Spinal cord (tissue), 10 donors: ENCODE measurements around the gene FOXN3. TPM values are rescaled to one million over a fixed set of nuclear protein-coding genes. Genes with fewer than 3 reads are reported as not detected.

Source experiments
- DNase-seq, 6 donors: peaks; one replicate each; pipeline versions ENCODE4 v3.0.0 to v3.0.0-alpha.2; 2013 to 2015; ENCODE audit warnings: low spot score in 6 of 6, low read depth in 4 of 6
- H3K27ac ChIP-seq: one replicate; pipeline ENCODE4 v1.5.1; 2013; ENCODE audit warnings: low read depth, low read length, control low read depth
- H3K27me3 ChIP-seq: one replicate; pipeline ENCODE4 v1.6.1; 2013; ENCODE audit warnings: low read length; ENCODE audit not compliant: control insufficient read depth, insufficient read depth
- H3K36me3 ChIP-seq: one replicate; pipeline ENCODE4 v1.6.1; 2013; ENCODE audit warnings: low read length; ENCODE audit not compliant: control insufficient read depth, insufficient read depth
- H3K4me1 ChIP-seq: one replicate; pipeline ENCODE4 v1.6.1; 2013; ENCODE audit warnings: low read length; ENCODE audit not compliant: control insufficient read depth, insufficient read depth
- H3K4me3 ChIP-seq: one replicate; pipeline ENCODE4 v1.5.1; 2013; ENCODE audit warnings: low read depth, low read length, control low read depth
- H3K9me3 ChIP-seq: one replicate; pipeline ENCODE4 v1.6.1; 2013; ENCODE audit warnings: low read length; ENCODE audit not compliant: control insufficient read depth, insufficient read depth
- WGBS: methylation state at CpG from one replicate; pipeline ENCODE4 v1.1.5; 2013; ENCODE audit warnings: missing lambda C conversion rate; ENCODE audit not compliant: insufficient coverage; 5-methylcytosine and 5-hydroxymethylcytosine counted together
- polyA plus RNA-seq, 2 donors: library from polyadenylated mRNA; unstranded; fragments of 120-200 nt; gene quantifications; one replicate each; pipeline ENCODE4 v1.2.1, GENCODE V29; 2013; ENCODE audit not compliant: insufficient read length in 2 of 2
- total RNA-seq, 2 donors: library from RNA; depleted of rRNA in 1 of 2; stranded (reverse); fragments of 120-200 nt in 1 of 2; fragments of >200 nt in 1 of 2; gene quantifications; one replicate each; pipeline versions ENCODE4 v1.2.3 to v1.2.4, GENCODE V29; 2013 to 2014
- donor health status: healthy.

Gene FOXN3
- total and polyA plus RNA-seq, 4 donors, result 37.8 to 56.8 (median 46.8) TPM

DNA sequence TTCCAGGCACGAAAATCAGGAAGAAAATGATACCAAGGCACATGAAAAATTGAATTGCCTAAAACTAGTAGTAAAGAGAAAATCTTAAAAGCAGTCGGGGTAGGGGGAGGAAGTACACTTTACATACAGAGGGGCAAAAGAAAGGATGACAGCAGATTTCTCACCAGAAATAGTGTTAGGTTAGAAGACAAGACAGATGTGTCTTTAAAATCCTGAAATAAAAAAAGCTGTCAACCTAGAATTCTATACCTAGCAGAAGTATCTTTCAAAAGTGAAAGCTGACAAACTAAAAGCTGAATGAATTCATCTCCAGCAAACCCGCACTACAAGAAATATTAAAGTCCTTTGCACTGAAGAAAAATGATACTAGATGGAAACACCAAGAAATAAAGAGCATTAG is 280.4 kb downstream of the FOXN3 start:
- Histone ChIP-seq H3K4me3 (no peak overlapping the region), H3K4me1 (no peaks in the 10 kb centered on the region), H3K9me3 (no peaks in the 10 kb centered on the region), H3K27me3 (no peaks in the 10 kb centered on the region), H3K36me3 (no peaks in the 10 kb centered on the region), H3K27ac (no peak overlapping the region)
- DNase-seq, result no peak
- 100% methylated on average over 1 of the region's 3 CpGs for WGBS

DNA sequence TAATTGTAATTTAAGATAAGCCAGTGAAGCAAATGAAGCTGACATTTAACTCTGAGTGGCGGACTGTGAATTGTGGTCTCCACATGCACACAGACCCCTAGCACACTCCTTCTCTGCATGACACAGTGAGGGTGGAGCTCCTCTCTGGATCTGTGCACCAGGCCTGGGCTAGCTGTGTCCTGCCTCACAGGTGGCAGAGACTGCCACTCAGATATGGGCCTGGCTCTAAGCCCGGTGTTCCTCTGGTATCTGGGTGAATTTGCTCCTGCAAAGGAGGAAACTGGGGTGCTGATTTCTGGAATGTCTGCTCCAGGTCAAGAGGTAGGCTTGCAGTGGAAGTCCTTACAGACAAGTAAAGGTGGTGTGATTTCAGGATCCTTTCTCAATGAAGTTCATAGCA is 282.4 kb downstream of the FOXN3 start:
- H3K36me3 ChIP-seq, result no peaks in the 10 kb centered on the region
- H3K27ac ChIP-seq, result no peak overlapping the region
- no peak overlapping the region for H3K4me3 ChIP-seq
- no peaks in the 10 kb centered on the region for H3K27me3 ChIP-seq
- 80% methylated on average over 2 of the region's 2 CpGs for WGBS
- H3K9me3 ChIP-seq, result no peaks in the 10 kb centered on the region
- no peak for DNase-seq
- no peaks in the 10 kb centered on the region for H3K4me1 ChIP-seq

DNA sequence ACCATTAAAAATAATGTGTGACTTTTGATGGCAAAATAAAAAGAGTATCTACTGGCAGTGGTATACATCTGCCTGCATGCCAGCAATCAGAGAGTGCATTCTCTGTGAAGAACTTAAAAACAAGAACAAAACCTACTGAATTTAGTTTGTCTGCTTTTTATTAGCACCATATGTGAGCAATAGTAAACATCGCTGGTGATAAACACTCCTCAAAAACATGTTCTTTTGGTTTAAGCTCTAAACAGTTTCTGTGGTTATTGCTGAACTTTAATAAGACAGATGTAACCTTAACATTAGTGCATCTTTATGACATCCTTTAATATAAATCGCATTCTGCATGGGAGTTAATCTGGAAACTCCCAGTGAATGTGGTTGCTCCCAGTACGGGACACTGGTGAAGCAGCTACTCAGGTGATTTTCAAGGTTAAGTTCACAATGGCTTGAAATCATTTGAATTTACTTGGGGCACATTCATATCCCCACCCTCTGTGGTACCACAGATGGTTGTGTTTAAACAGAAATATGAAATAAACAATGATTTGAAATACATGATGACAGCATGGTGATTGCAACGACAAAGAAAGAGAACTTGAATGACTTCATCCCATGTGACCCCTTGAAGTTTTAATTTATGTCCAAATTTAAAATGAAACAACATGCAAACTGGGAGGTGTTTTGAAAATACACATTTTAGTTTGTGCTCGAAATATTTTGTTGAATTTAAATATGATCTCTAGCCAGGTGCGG is 285.9 kb downstream of the FOXN3 start:
- 100% methylated on average over 2 of the region's 6 CpGs for WGBS
- Histone ChIP-seq H3K36me3 (no peaks in the 10 kb centered on the region), H3K9me3 (no peaks in the 10 kb centered on the region), H3K4me3 (no peak overlapping the region), H3K27ac (no peak overlapping the region), H3K27me3 (no peaks in the 10 kb centered on the region), H3K4me1 (no peaks in the 10 kb centered on the region)
- no peak for DNase-seq

DNA sequence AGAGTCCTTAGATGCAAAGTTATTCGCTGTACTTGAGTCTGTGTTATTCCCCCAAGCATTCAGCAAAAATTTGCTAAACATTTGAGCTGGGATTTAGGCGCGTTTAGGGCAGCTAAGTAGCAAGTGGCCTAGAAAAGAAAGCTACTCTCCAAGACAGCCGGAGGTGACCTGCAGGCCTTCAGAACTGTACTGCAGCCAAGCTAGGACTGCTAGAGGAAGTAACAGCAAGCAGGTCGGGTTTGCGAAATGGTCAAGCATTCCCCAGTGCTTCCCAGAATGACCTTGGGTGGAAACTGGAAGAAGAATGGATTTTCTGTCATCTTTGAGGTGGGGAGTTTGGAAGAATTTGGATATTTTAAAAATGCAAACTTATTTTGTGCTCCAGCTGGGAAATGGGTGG is 287.5 kb downstream of the FOXN3 start:
- Histone ChIP-seq H3K9me3 (no peaks in the 10 kb centered on the region), H3K27me3 (no peaks in the 10 kb centered on the region), H3K4me3 (no peak overlapping the region), H3K36me3 (no peaks in the 10 kb centered on the region), H3K27ac (no peak overlapping the region), H3K4me1 (no peaks in the 10 kb centered on the region)
- 97% methylated on average over 5 of the region's 6 CpGs for WGBS
- DNase-seq, result no peak

DNA sequence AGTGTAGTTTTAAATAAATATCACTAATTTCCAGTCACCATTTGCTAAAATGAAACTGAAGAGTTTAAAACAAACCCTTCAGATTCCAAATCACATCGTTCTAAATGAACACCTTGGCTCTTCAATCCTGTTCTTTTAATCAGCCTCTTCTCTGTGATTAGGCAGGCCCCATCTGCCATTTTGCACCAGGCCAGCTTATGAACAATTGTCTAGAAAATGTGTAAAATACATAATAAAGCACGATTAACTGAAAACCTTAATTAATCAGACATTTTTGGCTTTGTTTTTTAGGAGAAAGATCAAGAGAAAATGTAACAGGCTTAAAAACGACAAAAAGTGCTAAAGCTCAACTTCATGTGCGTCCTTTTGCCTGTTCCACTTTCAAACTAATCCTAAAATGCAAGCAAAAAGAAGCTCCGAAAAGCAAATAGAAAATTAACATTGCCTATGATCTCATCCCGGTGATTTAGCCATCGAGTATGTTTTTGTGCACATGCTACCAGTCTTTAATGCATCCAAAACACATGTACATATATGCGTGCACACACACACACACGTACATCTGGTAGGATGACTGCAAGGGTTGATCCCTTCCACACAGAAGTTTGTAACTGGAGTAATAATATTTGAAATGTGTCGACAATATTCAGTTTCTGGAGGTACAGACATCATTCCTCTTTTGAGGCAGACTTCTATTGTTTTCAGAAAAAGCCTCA is 288.6 kb downstream of the FOXN3 start:
- H3K4me1 ChIP-seq, result no peaks in the 10 kb centered on the region
- no peak overlapping the region for H3K4me3 ChIP-seq
- WGBS, result 84% methylated on average over 3 of the region's 10 CpGs
- no peak overlapping the region for H3K27ac ChIP-seq
- no peaks in the 10 kb centered on the region for H3K9me3 ChIP-seq
- DNase-seq, result peak in 1 of 6 donors; percentile 62
- H3K27me3 ChIP-seq, result no peaks in the 10 kb centered on the region
- H3K36me3 ChIP-seq, result no peaks in the 10 kb centered on the region

DNA sequence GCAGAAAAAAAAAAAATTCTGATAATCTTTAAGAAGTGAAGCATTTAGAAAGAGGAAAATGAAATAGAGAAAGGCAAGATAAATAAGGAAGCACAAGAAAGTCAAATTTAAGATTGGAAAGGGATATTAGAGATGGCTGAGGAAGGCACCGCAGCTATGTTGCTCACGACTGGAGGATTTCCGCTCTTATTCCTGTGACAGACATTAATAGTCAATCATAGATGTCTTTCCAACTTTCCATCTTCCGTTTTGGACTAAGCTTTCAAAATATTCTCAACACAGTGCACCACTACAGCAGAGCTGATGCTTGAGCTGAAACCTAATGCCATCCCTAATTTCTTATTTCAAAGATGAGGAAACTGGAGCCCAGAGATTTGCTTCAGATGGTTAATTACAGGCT is 290.6 kb downstream of the FOXN3 start:
- Histone ChIP-seq H3K27me3 (no peaks in the 10 kb centered on the region), H3K27ac (no peak overlapping the region), H3K36me3 (no peaks in the 10 kb centered on the region), H3K4me3 (no peak overlapping the region), H3K9me3 (no peaks in the 10 kb centered on the region), H3K4me1 (peaks cover 4% of the 10 kb centered on the region)
- WGBS, result 100% methylated on average over 1 of the region's 4 CpGs
- no peak for DNase-seq

DNA sequence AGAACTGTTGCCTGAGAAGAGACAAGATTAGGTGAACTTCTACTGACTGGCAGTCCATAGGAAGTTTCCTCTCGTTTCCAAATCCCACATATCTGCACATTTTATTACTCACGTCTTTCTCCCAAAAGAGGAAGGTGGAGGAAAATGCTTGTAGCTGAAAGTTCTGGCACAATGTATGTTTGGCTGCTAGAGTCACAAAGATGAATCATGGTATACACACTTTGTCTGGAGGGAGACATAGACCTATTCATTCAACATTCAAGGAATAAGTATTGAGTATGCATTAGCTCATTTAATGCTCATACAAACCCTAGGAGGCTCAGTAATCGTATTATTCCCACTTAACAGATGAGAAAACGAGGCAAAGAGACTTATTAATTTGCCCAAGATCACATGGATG is 291.8 kb downstream of the FOXN3 start:
- Histone ChIP-seq H3K36me3 (no peaks in the 10 kb centered on the region), H3K27ac (no peak overlapping the region), H3K4me1 (peaks cover 4% of the 10 kb centered on the region), H3K4me3 (no peak overlapping the region), H3K9me3 (peaks cover under 1% of the 10 kb centered on the region), H3K27me3 (no peaks in the 10 kb centered on the region)
- WGBS, result 60% methylated on average over 1 of the region's 4 CpGs
- no peak for DNase-seq

DNA sequence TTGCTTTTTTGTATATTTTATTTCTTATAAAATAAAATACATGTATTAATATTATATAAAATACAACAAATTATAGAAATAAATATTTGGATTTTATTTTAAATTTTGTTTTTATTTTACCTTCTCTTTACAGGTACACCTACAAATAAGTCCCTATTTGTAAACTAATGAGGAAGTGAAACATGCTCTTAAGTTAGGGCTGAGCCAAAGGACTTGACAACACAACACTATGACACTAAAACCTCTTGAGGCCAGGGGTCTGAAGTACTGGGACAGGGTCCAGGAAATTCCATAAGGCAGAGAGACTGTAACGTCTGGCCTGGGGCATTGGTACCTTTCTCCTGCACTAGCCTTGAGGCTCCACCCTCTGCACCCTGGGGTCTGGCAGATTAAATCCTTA is 293.2 kb downstream of the FOXN3 start:
- Histone ChIP-seq H3K4me3 (no peak overlapping the region), H3K4me1 (peaks cover 4% of the 10 kb centered on the region), H3K27ac (no peak overlapping the region), H3K27me3 (no peaks in the 10 kb centered on the region), H3K36me3 (no peaks in the 10 kb centered on the region), H3K9me3 (peaks cover 1% of the 10 kb centered on the region)
- no peak for DNase-seq
- WGBS, result 67% methylated on average over 1 of the region's 1 CpG

DNA sequence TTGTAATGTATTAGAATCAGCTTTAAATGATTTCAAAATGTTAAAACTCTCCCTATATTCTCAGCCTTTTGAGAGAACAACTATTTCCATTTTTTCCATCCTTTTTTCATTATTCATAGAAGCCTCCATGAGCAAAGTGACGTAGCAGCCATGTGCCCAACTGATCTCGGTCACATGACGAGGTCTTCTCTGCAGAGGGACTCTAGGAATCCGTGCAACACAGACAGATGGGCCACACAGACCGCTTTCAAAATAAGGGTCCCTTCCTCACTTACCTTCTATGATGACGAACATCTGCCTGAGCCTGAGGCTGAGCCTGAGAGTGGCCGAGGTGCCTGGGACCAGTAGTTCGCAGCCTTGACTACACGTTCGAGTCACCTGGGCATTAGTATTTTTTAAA is 293.8 kb downstream of the FOXN3 start:
- no peaks in the 10 kb centered on the region for H3K36me3 ChIP-seq
- no peak overlapping the region for H3K27ac ChIP-seq
- DNase-seq, result no peak
- H3K9me3 ChIP-seq, result peaks cover 1% of the 10 kb centered on the region
- H3K27me3 ChIP-seq, result no peaks in the 10 kb centered on the region
- H3K4me1 ChIP-seq, result peaks cover 4% of the 10 kb centered on the region
- no peak overlapping the region for H3K4me3 ChIP-seq
- WGBS, result 91% methylated on average over 10 of the region's 10 CpGs
